Body of pancreas (tissue), 4 donors: ENCODE results near the gene WDR5. TPM values are rescaled to one million over a fixed set of nuclear protein-coding genes. Genes with fewer than 3 reads are reported as not detected.
A peak's percentile ranks its signal among the peaks of the same experiment; 100 is the strongest.

ENCODE experiments used
- ATAC-seq: fragments of 150-250 bp; one replicate; pipeline ENCODE4 v1.9.1; 2016
- DNase-seq, 4 donors: peaks; one replicate each; pipeline ENCODE4 v3.0.0-alpha.2; 2019
- H3K27ac ChIP-seq, 4 donors: fragments of 200-600 bp; sonication (generic); 1 replicate in 3 of 4; 2 replicates in 1 of 4; pipeline versions ENCODE4 v1.5.1 to v1.6.1; 2016 to 2019; ENCODE audit warnings: mild to moderate bottlenecking in 1 of 4, mixed read lengths in 1 of 4, moderate library complexity in 1 of 4
- H3K27me3 ChIP-seq, 2 donors: fragments of 200-600 bp; sonication (generic); one replicate each; pipeline ENCODE4 v1.6.0; 2016; ENCODE audit warnings: mild to moderate bottlenecking in 1 of 2
- H3K36me3 ChIP-seq, 2 donors: fragments of 200-600 bp; sonication (generic); replicated peaks in 1 of 2; 2 replicates each; pipeline ENCODE4 v1.5.1; 2016; ENCODE audit warnings: low read depth in 2 of 2; ENCODE audit not compliant: insufficient read depth in 1 of 2
- H3K4me1 ChIP-seq: fragments of 200-600 bp; sonication (generic); one replicate; pipeline ENCODE4 v1.6.0; 2016
- H3K4me3 ChIP-seq, 2 donors: fragments of 200-600 bp; sonication (generic); 1 replicate in 1 of 2; 2 replicates in 1 of 2; pipeline ENCODE4 v1.5.1; 2016 to 2019
- H3K9me3 ChIP-seq, 3 donors: fragments of 200-600 bp; sonication (generic); 1 replicate in 2 of 3; 2 replicates in 1 of 3; pipeline ENCODE4 v1.5.1; 2016
- CTCF ChIP-seq, 7 experiments: fragments of 450-650 bp in 4 of 7; fragments of 200-600 bp in 3 of 7; sonication (generic) in 3 of 7; IDR thresholded peaks; one replicate each; pipeline ENCODE4 v1.5.1; 2016 to 2019; ENCODE audit warnings: antibody characterized with exemption in 7 of 7
- POLR2A ChIP-seq, 3 donors: fragments of 450-650 bp; IDR thresholded peaks; one replicate each; pipeline ENCODE4 v1.6.1; 2016; ENCODE audit warnings: antibody characterized with exemption in 3 of 3, mild to moderate bottlenecking in 2 of 3
- WGBS, 2 donors: methylation state at CpG; one replicate each; pipeline ENCODE4 v1.1.5; 2017; 5-methylcytosine and 5-hydroxymethylcytosine counted together
- intact Hi-C: fragments of 100-400 bp; cut with DNase I; formaldehyde crosslinking; loops from one replicate; pipeline ENCODE4 v1.15.1; 2023
- total RNA-seq, 2 donors: library from RNA; depleted of rRNA; stranded (reverse); fragments of >200 nt; gene quantifications; one replicate each; pipeline ENCODE4 v1.1.0, GENCODE V29; 2016

WDR5 gene
- total RNA-seq, 2 donors from 2014 or later = 12.5 to 19.1 TPM

GRCh38 chr9:134127065-134127580 lies 8.8 kb upstream of the WDR5 start:
- H3K9me3 ChIP-seq = no peaks in the 10 kb centered on the region
- H3K27me3 ChIP-seq = no peaks in the 10 kb centered on the region
- H3K36me3 ChIP-seq = no peaks in the 10 kb centered on the region
- no peak for ATAC-seq
- H3K4me3 ChIP-seq = no peak overlapping the region
- intact Hi-C loops = no loop called here
- H3K4me1 ChIP-seq = peaks cover 19% of the 10 kb centered on the region
- DNase-seq = no peak
- H3K27ac ChIP-seq = no peak overlapping the region
- TF ChIP-seq CTCF (IDR thresholded peaks at IDR 0.05) (no peak), POLR2A (IDR thresholded peaks at IDR 0.05) (no peak)
- WGBS, 2 donors = 76 to 81% methylated on average over 3 to 12 of the region's 13 CpGs

DNA sequence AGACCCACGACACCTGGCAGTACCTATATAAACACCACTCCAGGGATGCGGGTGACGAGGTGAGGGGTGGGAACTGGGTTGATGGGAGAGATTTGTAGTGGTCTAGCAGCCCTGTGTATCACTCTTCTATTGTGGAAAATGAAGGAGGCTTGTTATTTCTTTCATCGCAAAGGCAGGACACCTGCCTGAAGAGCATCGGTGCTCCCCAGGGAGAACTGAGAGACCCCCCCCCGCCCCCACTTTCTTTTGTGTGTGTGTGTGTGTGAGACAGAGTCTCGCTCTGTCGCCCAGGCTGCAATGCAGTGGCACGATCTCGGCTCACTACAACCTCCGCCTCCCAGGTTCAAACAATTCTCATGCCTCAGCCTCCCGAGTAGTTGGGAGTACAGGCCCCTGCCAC lies 8.3 kb upstream of the WDR5 start:
- ATAC-seq (no peak), DNase-seq (no peak)
- 82 to 90% methylated on average over 6 to 9 of the region's 12 CpGs for WGBS, 2 donors

GRCh38 chr9:134128727-134129679 lies 6.9 kb upstream of the WDR5 start:
- 82 to 87% methylated on average over 33 to 36 of the region's 38 CpGs for WGBS, 2 donors
- Histone ChIP-seq H3K4me1 (peaks cover 25% of the 10 kb centered on the region), H3K36me3 (no peaks in the 10 kb centered on the region), H3K27ac (peak overlapping the region in 1 of 4 donors; percentile 3), H3K9me3 (no peaks in the 10 kb centered on the region), H3K4me3 (no peak overlapping the region), H3K27me3 (no peaks in the 10 kb centered on the region)
- DNase-seq = no peak
- TF ChIP-seq CTCF (IDR thresholded peaks at IDR 0.05) (no peak), POLR2A (IDR thresholded peaks at IDR 0.05) (no peak)
- intact Hi-C loops = no loop called here
- ATAC-seq = no peak

More for the DNA sequence above, 8.3 kb upstream of the WDR5 start:
- intact Hi-C loops = no loop called here
- no peak overlapping the region for H3K27ac ChIP-seq
- TF ChIP-seq CTCF (IDR thresholded peaks at IDR 0.05) (no peak), POLR2A (IDR thresholded peaks at IDR 0.05) (no peak)
- H3K36me3 ChIP-seq = no peaks in the 10 kb centered on the region
- H3K9me3 ChIP-seq = no peaks in the 10 kb centered on the region
- H3K4me1 ChIP-seq = peaks cover 19% of the 10 kb centered on the region
- no peak overlapping the region for H3K4me3 ChIP-seq
- no peaks in the 10 kb centered on the region for H3K27me3 ChIP-seq

DNA sequence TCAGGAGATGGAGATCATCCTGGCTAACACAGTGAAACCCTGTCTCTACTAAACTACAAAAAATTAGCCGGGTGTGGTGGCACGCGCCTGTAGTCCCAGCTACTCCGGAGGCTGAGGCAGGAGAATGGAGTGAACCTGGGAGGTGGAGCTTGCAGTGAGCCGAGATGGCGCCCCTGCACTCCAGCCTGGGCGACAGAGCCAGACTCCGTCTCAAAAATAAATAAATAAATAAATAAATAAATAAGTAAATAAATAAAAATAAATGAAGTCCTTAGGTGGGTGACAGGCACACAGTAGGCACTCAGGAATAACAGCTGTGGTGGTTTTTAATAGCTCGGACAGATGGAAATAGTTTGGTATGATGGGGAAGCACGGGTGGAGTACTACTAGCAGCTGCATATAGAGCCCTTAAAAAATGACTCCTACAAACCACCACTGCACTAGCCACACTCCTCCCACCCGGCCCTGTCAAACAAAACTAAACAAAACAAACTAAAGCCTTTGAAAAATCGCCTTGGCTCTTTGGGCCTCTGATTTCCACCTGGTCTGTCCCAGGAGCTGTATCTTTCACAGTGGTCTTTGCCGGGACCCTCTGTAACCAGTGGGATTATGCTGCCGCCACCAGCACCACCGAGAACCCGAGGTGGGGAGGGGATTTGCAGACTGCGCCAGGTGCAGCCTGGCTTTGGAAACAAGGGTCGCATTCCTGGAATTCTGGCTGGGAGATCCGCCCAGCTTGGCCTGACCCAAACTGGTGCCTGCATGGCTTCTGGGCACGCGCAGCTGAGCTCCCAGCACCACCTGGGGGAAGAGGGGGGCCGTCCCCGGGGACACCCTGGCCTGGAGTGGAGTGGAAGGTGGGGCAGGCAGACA lies 5.1 kb upstream of the WDR5 start:
- no peaks in the 10 kb centered on the region for H3K36me3 ChIP-seq
- H3K4me3 ChIP-seq = no peak overlapping the region
- TF ChIP-seq CTCF (IDR thresholded peaks at IDR 0.05) (no peak), POLR2A (IDR thresholded peaks at IDR 0.05) (peak in 2 of 3 donors; percentile 63 to 67)
- peak overlapping the region; percentile 70 to 90 (median 79) for H3K27ac ChIP-seq
- H3K27me3 ChIP-seq = no peaks in the 10 kb centered on the region
- DNase-seq (peak; percentile 89 to 93 (median 91)), ATAC-seq (peak; percentile 78)
- intact Hi-C loops = no loop called here
- peaks cover 33% of the 10 kb centered on the region for H3K4me1 ChIP-seq
- no peaks in the 10 kb centered on the region for H3K9me3 ChIP-seq
- WGBS, 2 donors = 31 to 35% methylated on average over 18 to 23 of the region's 23 CpGs
